Skin epidermis (tissue), 12 donors: ENCODE results near the gene GABRR1.

Experiments
- H3K27ac ChIP-seq, 21 experiments: fragments of 200-600 bp; sonication (generic) in 11 of 21; one replicate each; pipeline ENCODE4 v1.5.0; 2020; ENCODE audit warnings: mild to moderate bottlenecking in 3 of 21, inconsistent platforms in 2 of 21, moderate library complexity in 2 of 21
- H3K4me3 ChIP-seq, 7 experiments: fragments of 200-600 bp; sonication (generic) in 2 of 7; one replicate each; pipeline ENCODE4 v1.5.0; 2020; ENCODE audit warnings: inconsistent platforms in 2 of 7, mild to moderate bottlenecking in 2 of 7, moderate library complexity in 1 of 7

GABRR1 gene

DNA sequence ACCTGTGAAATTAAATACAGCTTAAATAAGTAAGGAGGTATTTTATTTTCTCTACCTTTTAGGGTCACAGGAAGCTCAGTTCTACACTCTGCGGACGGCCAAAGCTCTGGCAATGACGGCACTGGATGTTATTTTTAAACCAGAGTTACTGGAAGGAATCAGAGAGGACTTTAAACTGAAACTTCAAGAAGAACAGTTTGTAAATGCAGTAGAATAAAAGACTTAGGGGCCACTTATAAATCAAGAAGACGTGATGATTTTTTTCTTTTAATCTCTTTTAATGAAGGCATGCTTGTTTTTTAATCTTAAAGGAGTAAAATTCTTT lies 55.1 kb downstream of the GABRR1 start:
- Histone ChIP-seq H3K27ac (no peak overlapping the region), H3K4me3 (no peak overlapping the region)

DNA sequence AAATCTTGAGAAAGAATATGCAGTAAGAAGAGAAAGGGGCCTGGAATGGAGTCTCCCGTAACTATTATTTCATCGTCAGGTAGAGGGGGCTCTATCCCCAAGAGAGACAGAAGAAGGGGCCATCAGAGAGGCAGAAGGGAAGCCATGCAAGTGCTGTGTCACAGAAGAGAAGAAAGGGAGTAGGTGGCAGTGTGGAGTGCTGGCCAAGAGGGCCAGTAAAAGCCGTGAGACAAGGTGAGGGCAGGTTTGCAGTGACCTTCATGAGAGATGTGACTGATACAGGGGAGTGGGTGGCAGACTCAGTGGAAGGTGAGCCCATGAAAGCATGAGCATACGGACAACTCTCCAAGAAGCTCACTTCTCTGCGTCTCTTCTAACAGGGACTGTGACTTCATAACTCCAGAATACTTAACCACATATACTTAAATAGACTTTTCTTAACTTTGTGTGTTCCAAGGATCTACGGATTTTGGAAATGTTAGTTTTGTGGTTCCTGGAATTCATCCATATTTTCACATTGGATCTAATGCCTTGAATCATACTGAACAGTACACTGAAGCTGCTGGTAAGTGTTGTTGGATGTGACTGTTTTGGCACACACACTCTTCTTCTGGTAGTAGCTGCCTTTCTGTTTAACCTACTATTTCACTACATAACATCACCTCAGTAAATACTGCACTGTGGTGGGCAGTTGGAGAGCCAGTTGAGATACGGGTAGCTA lies 55.7 kb downstream of the GABRR1 start:
- Histone ChIP-seq H3K4me3 (no peak overlapping the region), H3K27ac (peak overlapping the region in 4 of 21 experiments; percentile 10 to 59 (median 38))

DNA sequence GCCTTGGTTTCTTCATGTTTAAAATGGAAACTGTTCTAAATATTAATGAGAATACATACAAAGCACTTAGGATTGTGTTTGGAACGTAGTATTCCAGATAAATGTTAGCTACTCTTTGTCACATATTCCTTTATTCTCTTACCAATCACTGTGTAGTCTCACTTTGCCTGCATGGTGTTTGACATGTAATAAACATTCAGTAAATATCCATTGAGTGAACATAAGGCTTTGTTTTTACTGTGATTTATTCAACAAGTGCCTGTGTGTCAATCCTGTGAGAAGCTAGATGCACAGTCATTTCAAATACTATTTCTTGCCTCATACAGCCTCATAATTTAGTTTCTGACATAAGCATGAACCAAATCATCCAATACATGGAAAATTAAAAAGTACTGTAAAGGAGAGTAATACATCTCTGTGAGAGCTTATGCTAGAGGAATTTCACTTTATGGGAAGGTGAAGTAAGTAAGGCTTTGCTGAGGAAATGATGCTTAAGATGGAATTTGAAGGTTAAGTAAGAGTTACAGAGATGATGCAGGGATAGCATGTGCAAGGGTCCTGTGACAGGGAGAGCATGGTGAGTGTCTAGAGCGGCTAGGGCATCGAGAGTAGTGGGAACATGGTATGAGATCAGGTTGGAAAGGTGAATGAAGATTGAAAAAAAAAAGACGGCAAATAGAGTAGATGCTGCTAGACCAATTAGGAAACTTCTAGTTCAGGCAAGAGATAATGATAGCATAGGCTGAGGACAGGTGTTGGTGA lies 56.6 kb downstream of the GABRR1 start:
- no peak overlapping the region for H3K4me3 ChIP-seq
- H3K27ac ChIP-seq = peak overlapping the region in 1 of 21 experiments; percentile 59

DNA sequence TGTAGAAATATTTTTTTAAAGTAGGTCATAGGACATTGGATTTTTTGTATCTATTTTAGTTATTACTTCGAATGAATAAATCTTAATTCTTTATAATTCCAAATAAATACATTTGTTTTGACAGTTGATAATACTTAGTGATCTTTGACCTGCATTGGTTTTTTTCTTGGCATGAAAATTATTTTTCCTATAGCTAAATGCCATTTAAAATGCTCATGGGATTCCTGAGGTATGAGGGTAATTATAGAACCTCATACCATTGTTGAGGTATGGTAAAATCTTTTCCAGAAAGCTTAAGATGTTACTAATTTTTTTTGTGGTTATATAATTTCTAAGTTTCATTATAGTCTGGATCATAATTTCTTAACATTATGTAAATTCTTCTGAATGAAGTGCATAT lies 63.0 kb downstream of the GABRR1 start:
- H3K27ac ChIP-seq = no peak overlapping the region
- no peak overlapping the region for H3K4me3 ChIP-seq

DNA sequence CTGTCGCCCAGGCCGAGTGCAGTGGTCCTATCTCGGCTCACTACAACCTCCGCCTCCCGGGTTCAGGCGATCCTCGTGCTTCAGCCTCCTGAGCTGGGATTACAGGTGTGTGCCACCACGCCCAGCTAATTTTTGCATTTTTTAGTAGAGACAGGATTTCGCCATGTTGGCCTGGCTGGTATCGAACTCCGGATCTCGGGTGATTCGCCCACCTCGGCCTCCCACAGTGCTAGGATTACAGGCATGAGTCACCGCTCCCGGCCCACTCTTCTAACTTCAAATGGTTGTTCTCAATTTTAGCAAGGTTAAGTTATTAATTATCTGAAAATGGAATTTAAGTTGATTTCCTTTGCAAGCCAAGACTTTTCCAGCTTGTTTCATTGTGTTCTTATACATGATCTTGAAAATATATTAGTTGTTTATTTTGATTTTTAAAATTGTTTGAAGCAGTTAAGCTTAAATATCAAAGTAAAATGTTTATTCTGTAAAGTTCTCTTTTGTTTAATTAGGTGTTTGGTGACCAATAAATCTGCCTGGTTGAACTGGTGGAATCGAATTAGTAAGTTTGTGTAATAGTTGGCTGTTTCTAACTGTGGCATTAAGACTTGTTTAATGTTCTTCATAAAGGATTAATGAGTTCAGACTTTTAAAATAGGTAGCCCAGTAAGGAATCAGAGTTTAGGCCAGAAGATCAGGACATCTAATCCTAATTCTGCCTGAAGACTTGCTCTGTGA lies 69.0 kb downstream of the GABRR1 start:
- Histone ChIP-seq H3K27ac (no peak overlapping the region), H3K4me3 (no peak overlapping the region)

DNA sequence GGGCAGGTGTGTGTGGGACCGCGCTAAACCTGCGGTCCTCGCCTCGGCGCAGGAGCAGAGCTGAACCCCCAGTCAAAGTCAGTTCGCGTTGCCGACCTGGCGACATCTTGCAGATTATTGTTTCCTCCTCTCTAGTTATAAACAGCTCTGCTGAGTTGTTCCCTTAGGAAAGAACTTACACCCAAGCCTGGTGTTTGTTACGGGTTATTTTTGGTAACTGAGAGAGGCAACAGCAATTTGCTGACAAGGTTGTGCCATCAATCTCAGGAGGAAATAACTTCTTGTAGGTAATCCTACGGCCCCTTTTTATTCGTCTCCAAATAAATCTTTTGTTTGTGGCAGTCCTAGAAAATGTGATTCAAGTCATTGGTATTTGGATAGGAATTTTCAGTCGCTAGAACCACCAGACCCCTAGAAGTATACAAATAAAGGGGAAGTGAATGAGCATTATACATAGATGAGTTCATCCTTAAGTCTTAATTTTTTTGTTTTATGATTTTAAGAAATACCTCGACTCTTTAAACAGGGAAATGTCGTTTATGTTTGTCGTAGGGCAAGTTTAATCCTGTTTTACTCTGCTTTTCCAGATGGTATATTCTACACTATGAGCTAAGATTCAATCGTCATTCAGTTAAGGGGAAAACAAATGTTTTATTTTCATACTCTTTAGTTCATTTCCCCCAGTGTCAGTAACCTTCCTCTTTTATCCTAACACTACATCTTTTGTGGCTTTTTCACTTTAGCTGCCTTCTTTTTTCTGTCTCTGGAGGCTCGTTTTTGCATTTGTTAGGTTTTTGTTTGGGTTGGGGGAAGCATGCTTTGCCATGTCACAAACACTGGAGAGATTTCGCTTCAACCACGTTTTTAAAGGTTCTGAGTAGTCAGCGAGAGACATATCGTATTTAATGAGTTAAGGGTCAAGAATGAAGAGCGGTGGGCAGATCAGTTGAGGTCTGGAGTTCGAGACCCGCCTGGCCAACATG lies 70.1 kb downstream of the GABRR1 start:
- peak overlapping the region; percentile 40 to 93 (median 84) for H3K27ac ChIP-seq
- peak overlapping the region; percentile 54 to 90 (median 63) for H3K4me3 ChIP-seq

DNA sequence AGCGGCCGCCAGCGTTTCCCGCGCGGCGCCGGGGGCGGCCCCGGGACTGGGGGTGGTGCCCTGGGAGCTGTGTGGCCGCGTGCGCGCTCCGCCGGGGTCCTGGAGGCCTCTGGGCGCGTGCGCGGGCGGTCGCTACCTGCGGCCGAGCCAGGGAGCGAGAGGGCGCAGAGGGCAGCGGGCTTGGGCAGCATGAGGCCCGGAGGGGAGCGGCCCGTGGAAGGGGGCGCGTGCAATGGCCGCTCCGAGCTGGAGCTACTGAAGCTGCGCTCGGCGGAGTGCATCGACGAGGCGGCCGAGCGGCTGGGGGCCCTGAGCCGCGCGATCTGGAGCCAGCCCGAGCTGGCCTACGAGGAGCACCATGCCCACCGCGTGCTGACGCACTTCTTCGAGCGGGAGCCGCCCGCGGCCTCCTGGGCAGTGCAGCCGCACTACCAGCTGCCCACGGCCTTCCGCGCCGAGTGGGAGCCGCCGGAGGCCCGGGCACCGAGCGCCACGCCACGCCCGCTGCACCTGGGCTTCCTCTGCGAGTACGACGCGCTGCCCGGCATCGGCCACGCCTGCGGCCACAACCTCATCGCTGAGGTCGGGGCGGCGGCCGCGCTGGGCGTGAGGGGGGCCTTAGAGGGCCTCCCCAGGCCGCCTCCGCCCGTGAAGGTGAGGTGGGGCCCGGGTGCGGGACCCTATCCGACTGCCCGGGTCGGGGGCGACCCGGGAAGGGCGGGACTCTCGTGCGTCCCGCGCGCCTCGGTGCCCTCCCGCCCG lies 71.0 kb downstream of the GABRR1 start, which contains the start of gene PM20D2:
Gene PM20D2 (plus strand): TSS at position 100 of the 762 bp plus-strand sequence. CDS start 90 bp downstream, at position 190.
- Histone ChIP-seq H3K4me3 (peak within 1 kb of the TSS; percentile 54 to 90 (median 63)), H3K27ac (peak within 1 kb of the TSS; percentile 40 to 93 (median 84))

DNA sequence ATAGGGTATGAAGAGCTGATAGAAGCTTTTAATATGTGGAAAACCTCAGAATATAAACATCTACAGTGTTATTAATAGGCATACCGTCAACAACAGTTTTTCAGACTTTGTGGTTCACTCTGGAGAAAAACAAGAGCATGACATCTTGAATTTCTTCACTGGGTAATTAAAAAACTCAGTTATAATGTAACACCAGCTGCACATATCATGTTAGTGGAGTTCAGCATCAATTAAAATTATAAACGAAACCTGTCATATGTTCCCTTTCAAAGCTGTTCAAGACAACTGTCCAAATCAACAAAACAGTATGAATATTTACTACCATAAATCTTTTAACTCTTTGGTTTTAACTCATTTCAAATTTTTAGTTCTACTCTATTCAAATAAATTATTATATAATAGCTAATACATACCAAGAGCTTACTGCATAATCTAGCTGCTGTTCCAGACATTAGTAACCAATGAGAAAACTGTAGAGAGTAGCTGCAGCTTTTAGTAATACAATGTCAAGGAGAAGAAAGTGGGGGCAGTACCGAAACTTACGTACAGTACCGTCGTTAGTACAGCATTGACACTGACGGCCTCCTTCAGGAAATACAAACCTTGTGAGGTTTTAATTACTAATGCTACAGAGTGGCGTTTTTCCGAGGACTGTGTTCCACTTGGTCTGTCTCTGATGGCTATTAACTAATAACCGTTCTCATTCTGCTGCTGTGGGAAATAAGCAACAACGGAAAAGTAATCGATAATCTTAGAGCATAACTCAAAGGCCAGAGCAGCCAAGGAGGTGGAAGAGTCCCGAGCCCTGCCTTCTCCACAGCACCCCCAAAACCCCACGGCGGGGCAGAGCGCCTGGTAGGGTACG lies 71.8 kb downstream of the GABRR1 start:
- peak overlapping the region; percentile 54 to 90 (median 63) for H3K4me3 ChIP-seq
- H3K27ac ChIP-seq = peak overlapping the region in 20 of 21 experiments; percentile 40 to 93 (median 84)

DNA sequence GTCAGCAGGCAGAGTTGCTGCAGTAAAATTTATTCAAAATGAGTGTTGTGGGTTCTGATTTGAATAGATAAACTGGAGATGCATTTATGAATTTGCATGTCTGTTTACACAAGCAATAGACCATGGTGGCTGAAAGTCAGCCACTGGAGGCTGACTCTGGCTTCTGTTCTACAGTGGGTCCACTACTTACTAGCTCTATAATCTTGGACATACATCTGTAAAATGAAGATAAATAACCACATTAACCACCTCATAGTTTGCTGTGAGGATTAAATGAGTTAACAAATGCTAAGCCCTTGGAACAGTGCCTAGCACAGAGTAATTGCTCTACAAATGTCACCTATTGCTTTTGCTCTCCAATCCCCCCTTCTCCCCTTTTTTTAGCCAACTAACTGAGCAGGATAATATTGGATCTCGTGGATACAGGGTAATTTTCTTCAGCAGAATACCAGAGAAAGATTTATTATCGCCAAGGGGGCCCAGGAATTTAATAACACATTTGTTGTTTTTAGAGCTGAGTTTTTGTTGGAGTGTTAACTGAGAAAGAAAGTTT lies 72.7 kb downstream of the GABRR1 start:
- H3K4me3 ChIP-seq = no peak overlapping the region
- no peak overlapping the region for H3K27ac ChIP-seq

DNA sequence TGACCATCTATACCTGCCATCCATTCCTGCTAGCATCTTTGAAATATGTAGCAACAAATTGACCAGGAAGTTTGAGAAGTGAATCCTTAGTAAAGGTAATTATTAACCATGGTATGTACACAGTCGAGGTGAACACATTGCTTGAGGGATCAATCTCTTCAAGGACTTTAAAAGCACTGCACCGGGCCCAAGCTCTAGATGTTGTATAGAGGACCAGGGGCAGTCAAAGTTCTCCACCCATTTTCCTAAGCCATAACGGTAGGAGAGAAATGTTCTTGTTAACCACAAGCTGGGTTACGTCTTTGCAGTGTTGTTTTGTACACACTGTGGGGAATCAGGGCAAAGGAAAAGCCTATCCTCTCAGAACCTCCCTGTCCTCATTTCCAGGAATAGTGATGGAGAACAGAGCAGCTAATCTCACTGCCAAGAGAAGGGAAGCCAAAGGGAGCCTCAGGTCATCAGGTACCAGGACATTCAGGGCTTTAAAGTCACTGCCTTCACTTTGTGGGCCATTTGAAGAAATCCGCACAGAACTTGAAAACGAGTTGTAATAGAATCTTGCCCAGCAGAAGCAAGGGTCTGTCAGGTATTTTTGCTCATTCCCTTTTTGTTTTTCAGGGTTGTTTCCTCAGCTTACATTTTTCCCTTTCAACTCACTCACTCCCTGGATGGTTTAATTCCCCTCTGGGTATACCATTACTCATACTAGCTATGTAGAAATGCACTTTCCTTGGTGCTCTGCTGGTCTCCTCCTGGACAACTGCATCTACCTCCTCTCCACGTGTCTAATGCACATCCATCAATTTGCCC lies 76.6 kb downstream of the GABRR1 start:
- Histone ChIP-seq H3K27ac (no peak overlapping the region), H3K4me3 (no peak overlapping the region)

DNA sequence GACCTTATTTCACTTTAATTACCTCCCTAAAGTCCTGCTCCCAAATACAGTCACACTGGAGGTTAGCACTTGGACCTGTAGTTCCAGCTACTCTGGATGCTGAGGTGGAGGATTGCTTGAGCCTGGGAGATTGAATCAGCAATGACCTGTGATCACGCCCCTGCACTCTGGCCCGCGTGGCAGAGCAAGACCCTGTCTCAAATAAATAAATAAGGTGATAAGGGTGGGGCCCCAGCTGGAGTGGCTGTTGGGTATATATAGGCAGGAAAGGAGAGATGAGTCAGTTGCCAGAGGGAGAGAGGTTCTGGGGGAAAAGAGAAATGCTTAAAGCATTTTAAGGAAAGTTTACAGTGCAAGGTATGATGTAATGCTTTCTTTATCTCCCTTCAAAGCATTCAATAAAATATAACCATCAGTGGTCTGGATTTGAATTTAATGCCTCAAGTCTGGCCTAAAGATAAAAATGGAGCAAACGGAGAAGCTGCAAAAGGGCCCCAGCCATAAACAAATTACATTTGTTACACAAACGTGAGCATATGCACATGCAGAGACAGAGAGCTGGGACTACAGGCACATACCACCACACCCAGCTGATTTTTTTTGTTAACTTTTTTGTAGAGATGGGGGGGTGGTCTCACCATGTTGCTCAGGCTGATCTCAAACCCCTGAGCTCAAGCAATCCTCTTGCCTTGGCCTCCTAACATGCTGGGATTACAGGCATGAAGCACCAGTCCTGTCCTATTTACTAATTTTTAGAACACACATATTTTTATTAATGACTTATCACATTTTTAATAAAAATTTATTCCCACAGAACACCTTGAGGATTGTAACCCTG lies 77.4 kb downstream of the GABRR1 start:
- no peak overlapping the region for H3K27ac ChIP-seq

DNA sequence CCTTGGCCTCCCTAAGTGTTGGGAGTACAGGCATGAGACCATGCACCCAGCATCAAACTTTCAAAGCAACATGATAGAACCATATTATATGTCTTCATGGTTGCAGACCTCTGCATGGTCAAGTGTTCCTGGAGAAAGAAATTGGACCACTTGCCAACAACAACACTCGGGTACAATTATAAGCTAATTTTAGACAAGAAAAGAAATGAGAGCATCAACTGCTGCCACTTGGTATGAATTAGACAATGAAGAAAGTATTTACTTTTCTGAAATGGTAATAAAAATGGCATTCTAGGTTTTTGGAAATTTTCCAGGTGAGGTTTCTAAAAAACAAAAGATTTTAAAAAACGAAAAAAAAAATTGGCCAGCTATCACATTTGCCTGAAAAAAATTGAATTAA lies 79.0 kb downstream of the GABRR1 start:
- Histone ChIP-seq H3K27ac (no peak overlapping the region), H3K4me3 (no peak overlapping the region)

More for the DNA sequence above, 77.4 kb downstream of the GABRR1 start:
- no peak overlapping the region for H3K4me3 ChIP-seq

DNA sequence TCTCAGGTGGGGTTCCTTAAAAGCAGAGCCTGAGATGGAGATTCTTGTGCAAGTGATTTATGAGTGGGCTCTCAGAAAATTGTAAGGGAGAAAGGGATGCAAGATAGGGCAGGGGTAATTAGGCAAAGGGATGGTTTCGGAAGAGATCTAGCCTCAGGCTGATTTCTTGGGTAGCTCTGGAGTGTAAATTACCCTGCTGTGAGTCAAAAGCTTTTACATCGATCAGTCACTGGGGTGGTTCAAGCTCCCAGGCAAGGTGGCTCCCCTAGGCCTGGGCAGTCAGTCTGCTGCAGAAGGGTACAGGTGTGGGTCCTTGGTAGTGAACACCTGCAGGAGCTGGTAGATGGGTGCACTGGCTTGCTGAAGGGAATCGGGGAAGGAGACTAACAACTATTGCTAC lies 82.4 kb downstream of the GABRR1 start:
- H3K27ac ChIP-seq = no peak overlapping the region
- no peak overlapping the region for H3K4me3 ChIP-seq

DNA sequence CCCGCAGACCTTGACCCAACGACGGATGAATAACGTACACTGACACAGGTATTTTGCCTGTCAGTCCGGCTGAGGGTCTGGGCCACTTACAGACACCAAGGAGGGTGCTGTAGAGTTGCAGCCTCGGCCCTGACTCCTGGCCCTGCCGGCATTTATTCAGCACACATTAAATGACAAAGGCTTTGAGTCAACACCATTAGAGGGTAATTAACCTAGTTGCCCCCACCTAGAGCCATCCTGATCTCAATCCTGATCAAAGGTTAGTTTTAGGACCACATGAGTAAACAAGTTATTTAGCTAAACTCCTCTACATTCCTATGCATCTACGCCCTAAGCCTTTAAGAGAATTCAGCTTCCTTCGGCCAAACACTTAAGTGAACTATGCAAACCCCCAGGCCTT lies 83.2 kb downstream of the GABRR1 start:
- Histone ChIP-seq H3K27ac (no peak overlapping the region), H3K4me3 (no peak overlapping the region)

DNA sequence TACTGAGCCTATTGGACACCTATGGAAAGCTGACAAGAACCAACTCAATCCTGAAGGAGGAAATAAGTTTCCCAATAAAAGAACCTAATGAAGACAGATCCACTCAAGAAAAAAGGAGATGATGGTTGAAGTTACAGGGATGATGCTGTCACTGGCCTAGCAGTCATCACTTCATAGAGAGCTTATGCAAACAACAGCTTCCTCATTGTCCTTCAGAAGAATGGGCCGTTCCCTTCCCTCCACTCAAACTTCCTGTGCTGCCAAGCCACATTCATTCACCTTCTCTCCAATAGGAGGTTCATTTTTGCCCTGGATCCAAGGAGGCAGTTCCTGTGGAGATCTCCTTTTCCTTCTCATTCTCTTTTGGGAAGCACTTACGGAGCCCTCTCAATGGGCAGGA lies 85.1 kb downstream of the GABRR1 start:
- Histone ChIP-seq H3K27ac (no peak overlapping the region), H3K4me3 (no peak overlapping the region)

DNA sequence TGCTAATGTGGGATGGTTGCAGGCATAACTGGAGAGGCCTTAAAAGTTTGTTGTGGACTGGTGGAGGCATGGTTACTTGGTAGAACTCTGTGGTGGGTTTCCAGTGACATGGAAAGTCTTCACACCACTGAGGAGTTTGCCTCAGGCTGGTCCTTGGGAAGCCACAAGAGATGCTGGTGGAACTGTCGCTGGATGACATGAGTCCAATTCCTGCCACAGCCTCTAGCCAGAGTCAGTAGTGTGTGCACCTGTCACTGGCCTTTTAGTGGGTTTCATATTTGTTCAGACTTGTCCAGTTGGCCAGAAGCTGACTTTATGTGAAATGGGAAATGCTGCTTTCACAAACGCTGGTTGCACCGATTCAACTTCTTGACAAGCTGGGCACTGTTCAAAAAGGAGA lies 85.6 kb downstream of the GABRR1 start:
- Histone ChIP-seq H3K4me3 (no peak overlapping the region), H3K27ac (no peak overlapping the region)
